ENCODE data around the gene SIRT6.
"Not testable (repeated sequence)": the region's sequence is repeated elsewhere in the genome, so short reads cannot be mapped to it uniquely, and the experiment has no call there.

Gene SIRT6

DNA sequence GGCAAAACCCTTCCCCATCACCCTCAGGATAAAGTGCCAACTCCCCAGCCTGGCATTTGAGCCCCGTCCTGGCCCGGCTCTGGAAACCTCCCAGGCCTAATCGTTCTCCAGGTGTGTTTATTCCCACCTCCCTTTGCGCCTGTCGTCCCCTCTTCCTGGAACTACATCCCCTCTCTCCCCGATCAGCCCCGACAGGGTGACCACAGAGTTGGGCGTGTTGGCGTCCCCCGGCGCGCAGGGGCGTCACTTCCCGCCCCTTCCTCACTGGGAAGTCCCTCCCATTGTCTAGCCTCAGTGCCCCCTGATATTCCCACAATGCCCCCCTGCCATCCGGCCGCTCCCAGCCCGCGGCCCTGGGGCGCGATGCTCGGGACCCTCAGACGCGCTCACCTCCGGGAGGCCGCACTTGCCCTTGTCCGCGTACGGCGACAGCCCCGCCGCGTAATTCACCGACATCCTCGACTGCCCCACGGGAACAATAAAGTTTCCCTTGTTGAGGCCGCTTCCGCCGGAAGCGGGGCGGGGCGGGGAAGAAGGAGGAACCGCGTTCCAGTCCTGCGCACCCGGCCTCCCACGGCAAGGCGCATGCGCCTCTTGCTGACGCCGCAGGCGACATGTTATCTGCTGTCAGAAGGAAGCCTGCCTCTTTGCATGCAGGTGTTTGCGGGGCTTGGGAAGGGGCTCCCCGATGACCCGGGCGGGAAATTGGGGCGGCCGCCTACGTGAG is at the start of gene SIRT6, which contains the start of gene ANKRD24:
Gene SIRT6 (minus strand): TSS at position 480 of the 727 bp plus-strand sequence. CDS start 24 bp downstream, at position 456.
Gene ANKRD24 (plus strand): TSS at position 606 of the 727 bp plus-strand sequence. CDS start 3,737 bp downstream, outside the sequence.
- intact Hi-C loops (cut with DNase I): loop anchor here (5.0 kb wide), 2 partner anchors 60 to 195 kb away; partner anchors contain the start of genes EEF2 and MAP2K2
- DNase-seq: peak; percentile 84 to 99 (median 97)

DNA sequence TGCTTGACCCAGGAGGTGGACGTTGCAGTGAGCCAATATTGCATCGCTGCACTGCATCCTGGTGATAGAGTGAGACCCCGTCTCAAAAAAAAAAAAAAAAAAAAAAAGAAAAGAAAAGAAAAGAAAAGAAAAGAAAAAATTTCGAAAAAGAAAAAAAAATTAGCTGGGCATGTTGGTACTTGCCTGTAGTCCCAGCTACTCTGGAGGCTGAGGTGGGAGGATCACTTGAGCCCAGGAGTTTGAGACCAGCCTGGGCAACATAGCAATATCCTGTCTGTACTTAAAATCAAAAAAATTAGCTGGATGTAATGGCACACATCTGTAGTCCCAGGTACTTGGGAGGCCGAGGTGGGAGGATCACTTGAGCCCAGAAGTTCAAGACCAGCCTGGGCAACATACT is 49.8 kb upstream of the SIRT6 start:
- intact Hi-C loops (cut with DNase I); DNase-seq: not testable (repeated sequence)

DNA sequence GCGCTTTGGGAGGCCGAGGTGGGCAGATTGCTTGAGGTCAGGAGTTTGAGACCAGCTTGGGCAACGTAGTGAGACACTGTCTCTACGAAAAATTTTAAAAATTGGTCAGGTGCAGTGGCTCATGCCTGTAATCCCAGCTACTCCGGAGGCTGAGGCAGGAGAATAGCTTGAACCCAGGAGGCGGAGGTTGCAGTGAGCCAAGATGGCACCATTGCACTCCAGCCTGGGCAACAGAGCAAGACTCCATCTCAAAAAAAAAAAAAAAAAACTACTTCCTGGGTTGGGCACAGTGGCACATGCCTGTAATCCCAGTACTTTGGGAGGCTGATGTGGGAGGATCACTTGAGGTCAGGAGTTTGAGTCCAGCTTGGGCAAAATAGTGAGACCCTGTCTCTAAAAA is 49.2 kb upstream of the SIRT6 start:
- intact Hi-C loops (cut with DNase I); DNase-seq: not testable (repeated sequence)

DNA sequence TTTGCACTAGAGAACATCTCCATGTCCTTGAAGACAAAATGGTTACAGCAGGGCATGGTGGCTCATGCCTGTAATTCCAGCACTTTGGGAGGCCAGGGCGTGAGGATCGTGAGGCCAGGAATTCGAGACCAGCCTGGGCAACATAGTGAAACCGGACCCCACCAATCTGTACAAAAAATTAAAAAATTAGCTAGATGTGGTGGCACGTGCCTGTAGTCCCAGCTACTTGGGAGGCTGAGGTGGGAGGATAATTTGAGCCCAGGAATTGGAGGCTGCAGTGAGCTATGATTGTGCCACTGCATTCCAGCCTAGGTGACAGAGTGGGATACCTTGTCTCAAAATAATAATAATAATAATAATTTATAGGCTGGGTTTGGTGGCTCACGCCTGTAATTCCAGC is 47.9 kb upstream of the SIRT6 start:
- intact Hi-C loops (cut with DNase I); DNase-seq: not testable (repeated sequence)

DNA sequence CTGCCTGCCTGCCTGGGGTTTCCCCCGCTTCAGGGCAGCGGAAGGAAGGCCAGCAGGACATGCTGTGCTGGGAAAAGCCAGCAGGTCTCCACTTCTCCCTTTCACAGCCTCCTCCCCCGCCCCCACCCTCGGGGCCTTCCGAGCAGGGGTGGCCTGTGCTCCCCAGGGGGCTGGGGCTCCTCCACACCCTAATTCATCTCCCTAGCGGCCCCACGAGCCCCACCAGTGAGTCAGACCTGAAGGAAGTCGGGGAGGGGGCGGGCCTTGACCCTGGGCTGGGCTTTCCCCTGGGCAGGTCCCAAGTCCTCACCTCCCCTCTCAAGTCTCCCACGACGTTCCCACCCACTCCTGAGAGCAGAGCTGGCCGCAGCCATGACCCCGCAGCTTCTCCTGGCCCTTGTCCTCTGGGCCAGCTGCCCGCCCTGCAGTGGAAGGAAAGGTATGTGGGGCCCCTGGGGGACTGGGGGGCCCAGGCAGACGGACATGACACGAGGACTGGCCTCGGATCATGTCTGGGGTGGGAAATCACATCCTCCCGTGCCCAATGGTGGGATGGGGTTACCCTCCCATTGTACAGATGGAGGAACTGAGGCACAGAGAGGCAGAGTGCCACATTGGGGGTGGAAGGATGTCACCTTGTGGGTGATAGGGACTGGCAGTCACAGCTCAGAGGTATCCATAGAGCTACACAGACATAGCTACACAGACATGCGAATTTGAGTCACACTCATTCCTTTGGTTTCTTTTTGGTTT is 47.0 kb upstream of the SIRT6 start, which contains the start of gene EBI3:
Gene EBI3 (plus strand): TSS at position 345 of the 753 bp plus-strand sequence. CDS start 28 bp downstream, at position 373.
- DNase-seq: peak in 33 of 42 donors; percentile 4 to 63 (median 27)
- intact Hi-C loops (cut with DNase I): no loop called here

DNA sequence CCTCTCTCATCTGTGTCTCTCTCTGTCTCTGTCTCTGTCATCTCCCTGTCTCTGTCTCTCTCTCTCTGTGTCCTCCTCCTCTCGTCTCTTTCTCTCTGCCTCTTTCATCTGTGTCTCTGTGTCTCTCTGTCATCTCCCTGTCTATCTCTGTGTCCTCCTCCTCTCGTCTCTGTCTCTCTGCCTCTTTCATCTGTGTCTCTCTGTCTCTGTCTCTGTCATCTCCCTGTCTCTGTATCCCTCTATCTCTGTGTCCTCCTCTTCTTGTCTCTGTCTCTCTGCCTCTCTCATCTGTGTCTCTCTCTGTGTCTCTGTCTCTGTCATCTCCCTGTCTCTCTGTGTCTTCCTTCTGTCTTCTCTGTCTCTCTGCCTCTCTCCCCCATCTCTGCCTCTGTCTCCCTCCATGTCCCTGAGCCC is 46.4 kb upstream of the SIRT6 start:
- intact Hi-C loops (cut with DNase I): no loop called here
- no peak for DNase-seq

DNA sequence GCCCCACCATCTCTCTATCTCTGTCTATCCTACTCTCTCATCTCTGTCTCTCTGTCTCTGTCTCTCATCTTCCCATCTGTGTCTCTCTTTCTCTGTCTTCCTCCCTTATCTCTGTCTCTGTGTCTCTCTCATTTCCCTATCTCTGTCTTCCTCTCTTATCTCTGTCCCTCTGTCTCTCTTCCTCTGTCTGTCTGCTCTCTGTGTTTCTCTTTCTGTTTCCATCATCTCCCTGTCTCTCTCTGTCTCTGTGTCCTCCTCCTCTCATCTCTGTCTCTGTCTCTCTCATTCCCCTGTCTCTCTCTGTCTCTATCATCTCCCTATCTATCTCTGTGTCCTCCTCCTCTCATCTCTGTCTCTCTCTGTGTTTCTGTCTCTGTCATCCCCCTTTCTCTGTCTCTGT is 45.4 kb upstream of the SIRT6 start:
- no peak for DNase-seq
- intact Hi-C loops (cut with DNase I): no loop called here

DNA sequence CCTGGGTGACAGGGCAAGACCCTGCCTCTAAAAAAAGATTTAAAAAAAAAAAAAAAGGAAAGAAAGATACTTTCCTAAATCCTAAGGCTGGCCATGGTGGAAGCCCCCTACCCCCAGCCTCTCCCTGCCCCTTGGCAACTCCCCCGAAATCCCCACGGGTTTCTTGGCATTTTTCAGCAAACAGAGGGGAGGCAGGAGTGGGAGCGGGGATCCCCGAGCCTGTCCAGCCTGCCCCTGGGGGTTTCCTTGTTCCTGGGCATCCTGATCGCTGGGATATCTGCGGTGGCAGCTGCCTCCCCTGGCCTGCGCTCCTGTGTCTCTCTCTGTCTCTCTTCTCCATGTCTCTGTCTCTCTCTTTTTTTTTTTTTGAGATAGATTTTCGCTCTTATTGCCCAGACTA is 43.5 kb upstream of the SIRT6 start:
- intact Hi-C loops (cut with DNase I): no loop called here
- no peak for DNase-seq

DNA sequence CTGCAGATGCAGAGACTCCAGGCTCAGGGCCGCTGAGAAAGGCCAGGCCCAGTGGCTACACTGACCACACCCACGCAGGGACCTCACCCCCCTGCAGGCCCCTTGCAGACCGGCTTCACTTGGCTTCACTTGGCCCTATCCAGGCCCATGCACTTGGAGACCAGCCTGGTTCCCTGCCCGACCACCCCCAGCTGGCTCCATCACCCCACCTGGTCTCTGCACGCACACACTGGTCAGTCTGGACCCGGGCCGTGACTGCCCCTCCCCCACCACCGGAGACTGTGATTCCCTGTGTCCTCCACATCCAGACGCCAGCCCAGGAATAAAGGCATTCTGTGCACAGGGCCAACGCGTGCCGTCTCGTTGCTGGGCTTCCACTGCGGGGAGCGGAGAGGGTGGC is 42.1 kb upstream of the SIRT6 start:
- peak in 25 of 42 donors; percentile 11 to 58 (median 27) for DNase-seq
- intact Hi-C loops (cut with DNase I): no loop called here

DNA sequence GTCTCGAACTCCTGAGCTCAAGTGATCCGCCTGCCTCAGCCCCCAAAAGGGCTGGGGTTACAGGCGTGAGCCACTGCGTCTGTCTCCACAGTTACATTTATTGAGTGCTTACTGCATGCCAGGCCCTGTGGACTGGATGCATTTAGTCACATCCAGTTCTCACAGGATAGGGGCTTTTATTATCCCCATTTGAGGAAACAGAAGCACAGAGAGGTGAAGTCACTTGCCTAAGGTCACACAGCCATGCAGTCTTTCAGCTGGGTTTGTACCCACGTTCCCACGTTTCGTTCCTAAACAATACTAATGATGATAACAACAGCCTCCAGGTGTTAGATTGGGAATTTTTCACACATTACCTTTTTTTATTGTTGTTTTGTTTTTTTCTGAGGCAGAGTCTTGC is 37.8 kb upstream of the SIRT6 start:
- no peak for DNase-seq
- intact Hi-C loops (cut with DNase I): no loop called here

DNA sequence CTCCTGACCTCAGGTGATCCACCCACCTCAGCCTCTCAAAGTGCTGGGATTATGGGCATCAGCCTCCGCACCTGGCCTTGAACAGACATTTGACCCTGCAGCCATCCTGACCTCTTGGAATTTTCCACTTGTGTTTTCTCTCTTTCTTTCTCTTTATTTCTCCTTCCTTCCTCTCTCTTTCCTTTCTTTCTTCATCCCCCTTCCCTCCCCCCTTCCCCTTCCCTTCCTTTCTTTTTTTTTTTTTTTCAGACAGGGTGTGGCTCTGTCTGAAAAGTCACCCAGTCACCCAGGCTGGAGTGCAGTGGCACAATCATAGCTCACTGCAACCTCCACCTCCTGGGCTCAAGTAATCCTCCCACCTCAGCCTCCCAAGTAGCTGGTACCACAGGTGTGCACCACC is 36.2 kb upstream of the SIRT6 start:
- intact Hi-C loops (cut with DNase I): not testable (repeated sequence)

DNA sequence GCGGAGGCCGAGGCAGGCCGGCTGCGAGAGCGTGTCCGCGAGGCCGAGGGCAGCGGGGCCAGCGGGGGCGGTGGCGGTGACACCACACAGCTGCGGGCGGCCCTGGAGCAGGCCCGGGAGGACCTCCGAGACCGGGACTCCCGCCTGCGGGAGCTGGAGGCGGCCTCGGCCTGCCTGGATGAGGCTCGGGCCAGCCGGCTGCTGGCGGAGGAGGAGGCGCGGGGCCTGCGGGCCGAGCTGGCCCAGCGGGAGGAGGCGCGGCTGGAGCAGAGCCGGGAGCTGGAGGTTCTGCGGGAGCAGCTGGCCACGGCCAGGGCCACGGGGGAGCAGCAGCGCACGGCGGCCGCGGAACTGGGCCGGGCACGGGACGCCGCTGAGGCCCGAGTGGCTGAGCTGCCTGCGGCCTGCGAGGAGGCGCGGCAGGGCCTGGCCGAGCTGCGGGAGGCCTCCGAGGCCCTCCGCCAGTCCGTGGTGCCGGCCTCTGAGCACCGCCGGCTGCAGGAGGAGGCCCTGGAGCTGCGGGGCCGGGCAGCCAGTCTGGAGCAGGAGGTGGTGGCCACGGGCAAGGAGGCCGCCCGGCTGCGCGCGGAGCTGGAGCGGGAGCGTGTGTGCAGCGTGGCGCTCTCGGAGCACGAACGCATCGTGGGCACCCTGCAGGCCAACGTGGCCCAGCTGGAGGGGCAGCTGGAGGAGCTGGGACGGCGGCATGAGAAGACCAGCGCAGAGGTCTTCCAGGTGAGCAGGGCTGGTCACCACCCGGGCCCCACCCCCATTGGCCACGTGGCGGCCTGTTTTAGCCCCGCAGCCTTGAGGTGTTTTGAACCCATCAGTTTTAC is 35.3 kb upstream of the SIRT6 start:
- intact Hi-C loops (cut with DNase I): no loop called here
- DNase-seq: no peak

More for the DNA sequence above, 36.2 kb upstream of the SIRT6 start:
- DNase-seq: not testable (repeated sequence)

DNA sequence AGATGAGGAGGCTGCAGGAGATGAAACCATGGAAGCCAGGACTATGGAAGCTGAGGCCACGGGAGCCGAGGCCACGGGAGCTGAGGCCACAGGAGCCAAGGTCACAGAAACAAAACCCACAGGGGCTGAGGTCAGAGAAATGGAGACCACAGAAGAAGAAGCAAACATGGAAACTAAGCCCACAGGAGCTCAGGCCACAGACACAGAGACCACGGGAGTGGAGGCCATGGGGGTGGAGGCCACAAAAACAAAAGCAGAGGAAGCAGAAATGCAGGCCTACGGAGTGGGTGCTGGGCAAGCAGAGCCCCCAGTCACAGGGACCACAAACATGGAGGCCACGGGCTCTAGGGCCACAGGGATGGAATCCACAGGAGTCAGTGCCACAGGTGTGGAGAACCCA is 34.5 kb upstream of the SIRT6 start:
- DNase-seq: no peak
- intact Hi-C loops (cut with DNase I): no loop called here

DNA sequence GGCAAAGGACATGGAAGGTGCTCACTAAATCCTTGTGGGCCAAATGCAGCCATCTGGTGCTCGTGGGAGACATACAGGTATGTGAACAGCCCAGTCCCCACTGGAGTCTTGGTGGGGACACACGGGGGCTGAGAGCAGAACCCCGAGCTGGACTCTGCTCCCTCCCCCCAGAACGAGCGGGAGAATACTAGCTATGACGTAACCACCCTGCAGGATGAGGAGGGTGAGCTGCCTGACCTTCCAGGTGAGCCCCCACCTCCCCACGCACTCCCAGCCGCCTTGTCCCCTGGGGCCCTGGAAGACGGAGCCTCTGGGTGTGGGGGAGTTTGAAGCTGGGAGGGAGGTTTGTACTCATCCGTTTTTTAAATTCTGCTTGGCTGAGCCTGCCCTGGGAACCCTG is 33.4 kb upstream of the SIRT6 start:
- intact Hi-C loops (cut with DNase I): no loop called here

DNA sequence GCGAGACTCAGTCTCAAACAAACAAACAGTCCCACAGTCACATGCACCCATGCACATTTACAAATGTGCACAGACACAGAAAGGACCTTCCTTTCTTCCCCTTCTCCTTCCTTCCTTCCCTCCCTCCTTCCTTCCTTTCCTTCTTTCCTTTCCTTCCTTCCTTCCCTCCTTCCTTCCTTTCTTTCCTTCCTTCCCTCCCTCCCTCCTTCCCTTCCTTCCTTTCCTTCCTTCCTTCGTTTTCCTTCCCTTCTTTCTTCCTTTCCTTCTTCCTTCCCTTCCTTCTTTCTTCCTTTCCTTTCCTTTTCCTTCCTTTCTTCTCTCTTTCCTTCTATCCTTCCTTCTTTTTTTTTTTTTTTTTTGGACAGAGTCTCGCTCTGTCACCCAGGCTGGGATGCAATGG is 30.8 kb upstream of the SIRT6 start:
- intact Hi-C loops (cut with DNase I): no loop called here
- DNase-seq: no peak

More for the DNA sequence above, 33.4 kb upstream of the SIRT6 start:
- no peak for DNase-seq

DNA sequence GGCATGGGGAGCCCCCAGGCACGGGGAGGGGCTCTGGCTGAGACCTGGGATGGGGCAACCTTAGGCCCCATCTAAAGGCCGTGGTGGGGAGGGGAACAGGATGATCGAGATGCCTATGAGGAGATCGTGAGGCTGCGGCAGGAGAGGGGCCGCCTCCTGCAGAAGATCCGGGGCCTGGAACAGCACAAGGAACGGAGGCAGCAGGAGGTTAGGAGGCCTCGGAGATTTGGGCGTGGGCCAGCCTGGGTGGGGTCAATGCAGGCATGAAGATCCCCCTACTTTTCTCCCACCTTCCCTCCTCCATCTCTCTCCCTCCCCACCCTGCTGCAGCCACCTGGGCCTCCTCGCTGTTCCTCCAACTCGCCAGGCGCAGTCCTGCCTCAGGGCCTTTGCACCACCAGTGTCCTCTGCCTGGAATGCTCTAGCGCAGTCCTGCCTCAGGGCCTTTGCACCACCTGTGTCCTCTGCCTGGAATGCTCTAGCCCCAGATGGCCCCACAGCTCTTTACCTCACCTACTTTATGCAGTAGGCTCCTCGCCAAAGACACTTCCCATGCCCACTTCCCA is 27.9 kb upstream of the SIRT6 start:
- intact Hi-C loops (cut with DNase I): no loop called here
- DNase-seq: no peak

DNA sequence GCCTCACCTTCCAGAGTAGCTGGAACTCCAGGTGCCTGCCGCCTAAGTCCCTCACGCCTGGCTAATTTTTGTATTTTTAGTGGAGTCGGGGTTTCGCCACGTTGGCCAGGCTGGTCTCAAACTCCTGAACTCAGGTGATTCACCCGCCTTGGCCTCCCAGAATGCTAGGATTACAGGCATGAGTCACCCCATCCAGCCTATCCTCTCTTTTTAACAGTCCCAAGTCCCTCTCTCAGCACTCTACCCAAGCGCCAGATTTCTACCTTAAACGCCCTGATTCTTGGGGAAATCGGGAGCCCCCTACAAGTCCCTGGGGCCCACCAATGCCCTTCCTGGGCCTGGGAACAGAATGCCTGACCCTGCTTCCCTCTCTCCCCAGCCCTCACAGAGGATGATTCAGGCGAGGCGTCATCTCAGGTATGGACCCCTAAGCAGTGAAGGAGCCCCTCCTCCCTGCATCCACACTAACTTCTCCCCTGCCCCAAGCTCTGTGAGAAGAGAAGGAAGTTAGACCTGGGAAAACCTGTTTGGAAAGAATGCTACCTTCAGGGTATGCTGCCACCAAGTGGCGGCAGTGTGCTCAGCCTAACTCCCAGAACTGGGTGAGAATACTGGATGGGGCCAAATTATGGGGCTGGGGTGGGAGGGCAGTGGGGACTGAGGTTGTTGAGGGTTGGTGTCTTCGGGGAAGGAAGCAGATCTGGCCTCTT is 26.2 kb upstream of the SIRT6 start:
- intact Hi-C loops (cut with DNase I): no loop called here

DNA sequence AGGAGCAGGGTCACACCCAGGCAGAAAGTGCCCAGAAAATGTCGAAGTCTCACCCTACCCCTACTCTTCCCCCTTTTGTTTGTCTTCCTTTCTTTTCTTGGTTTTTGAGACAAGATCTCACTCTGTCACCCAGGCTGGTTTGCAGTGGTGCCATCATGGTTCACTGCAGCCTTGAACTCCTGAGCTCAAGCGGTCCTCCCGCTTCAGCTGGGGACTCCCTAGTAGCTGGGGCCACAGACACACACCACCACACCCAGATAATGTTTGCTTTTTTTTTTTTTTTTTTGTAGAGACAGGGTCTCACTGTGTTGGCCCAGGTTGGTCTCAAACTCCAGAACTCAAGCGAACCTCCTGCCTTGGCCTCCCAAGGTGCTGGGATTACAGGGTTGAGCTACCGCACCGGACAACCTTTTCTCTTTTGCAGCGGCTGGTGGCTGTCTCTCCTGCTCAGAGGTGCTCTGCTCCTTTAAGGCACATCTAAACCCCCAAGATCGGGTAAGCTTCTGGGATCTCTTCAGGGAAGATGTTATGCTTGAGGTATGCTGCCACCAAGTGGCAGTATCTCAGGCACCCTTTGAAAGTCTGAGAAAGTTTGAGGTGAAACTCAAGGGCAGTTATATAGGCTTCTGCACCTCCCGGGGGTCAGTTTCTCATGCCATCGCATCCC is 24.6 kb upstream of the SIRT6 start:
- no peak for DNase-seq
- intact Hi-C loops (cut with DNase I): no loop called here

More for the DNA sequence above, 26.2 kb upstream of the SIRT6 start:
- DNase-seq: no peak

All from head of caudate nucleus (tissue), 42 donors.